A549 (cell line): ENCODE measurements around the gene OR2AT4. TPM values are rescaled to one million over a fixed set of nuclear protein-coding genes. Genes with fewer than 3 reads are reported as not detected.

Experiments used
- ATAC-seq, 2 experiments: fragments of 200-7000 bp in 1 of 2; fragments of >200 bp in 1 of 2; cut with Nextera tagmentation in 1 of 2; cut with Tn5 transposase in 1 of 2; 3 replicates each; pipeline versions ENCODE4 v1.8.0 to v1.9.1; 2018 to 2020; ENCODE audit warnings: mild to moderate bottlenecking in 1 of 2, moderate library complexity in 1 of 2
- CTCF ChIA-PET: fragments of 300-600 bp; sonication (Branson Sonifier 250); formaldehyde crosslinking; extraction: SDS; loops from one replicate; lab custom pipeline; 2021; ENCODE audit warnings: antibody characterized with exemption, inconsistent platforms; lab: Yijun Ruan, JAX
- POLR2A ChIA-PET: fragments of 350-600 bp; formaldehyde crosslinking; extraction: SDS; loops from one replicate; lab custom pipeline; 2021; ENCODE audit warnings: antibody characterized with exemption, inconsistent platforms; lab: Yijun Ruan, JAX
- DNase-seq, 2 experiments: peaks; one replicate each; pipeline versions ENCODE4 v3.0.0 to v3.0.0-alpha.2; 2011 to 2016; ENCODE audit warnings: low read depth in 1 of 2, low spot score in 1 of 2
- FAIRE-seq: peaks from 2 replicates; lab custom pipeline; 2011; peaks lifted over from hg19 to GRCh38; lab: Jason Lieb, UNC
- H3K27ac ChIP-seq, 2 experiments: fragments of >200 bp; sonication (Bioruptor Twin); formaldehyde crosslinking; 3 replicates each; pipeline ENCODE4 v1.5.1; 2016 to 2017
- H3K4me1 ChIP-seq: fragments of >200 bp; sonication (Bioruptor Twin); formaldehyde crosslinking; 3 replicates; pipeline ENCODE4 v1.6.1; 2016
- H3K4me2 ChIP-seq: fragments of >200 bp; sonication (Bioruptor Twin); formaldehyde crosslinking; 3 replicates; pipeline ENCODE4 v1.6.1; 2016
- H3K4me3 ChIP-seq: fragments of >200 bp; sonication (Bioruptor Twin); formaldehyde crosslinking; 3 replicates; pipeline ENCODE4 v1.5.1; 2016
- H3K9me3 ChIP-seq: fragments of >200 bp; sonication (Bioruptor Twin); formaldehyde crosslinking; 3 replicates; pipeline ENCODE4 v1.6.1; 2016
- BCL3 ChIP-seq: fragments of >200 bp; sonication (Bioruptor Twin); formaldehyde crosslinking; IDR thresholded peaks from 3 replicates; pipeline ENCODE4 v1.6.1; 2016
- BHLHE40 ChIP-seq: IDR thresholded peaks from 2 replicates; pipeline ENCODE4 v1.6.1; 2012; ENCODE audit warnings: low read depth, low read length, inconsistent platforms
- CBX8 ChIP-seq: fragments of 200-600 bp; sonication (generic); IDR thresholded peaks from 2 replicates; pipeline ENCODE4 v1.6.1; 2016
- CEBPB ChIP-seq, 2 experiments: fragments of >200 bp in 1 of 2; sonication (Bioruptor Twin) in 1 of 2; formaldehyde crosslinking in 1 of 2; IDR thresholded peaks; 2 replicates each; pipeline ENCODE4 v1.6.1; 2012 to 2016
- CHD2 ChIP-seq: fragments of 150-350 bp; IDR thresholded peaks from 2 replicates; pipeline ENCODE4 v1.6.1; 2014; ENCODE audit warnings: low read length; ENCODE audit not compliant: partially characterized antibody
- CHD4 ChIP-seq: fragments of 200-600 bp; sonication (generic); IDR thresholded peaks from 2 replicates; pipeline ENCODE4 v1.6.1; 2016; ENCODE audit warnings: antibody characterized with exemption, mild to moderate bottlenecking, borderline replicate concordance
- EHMT2 ChIP-seq: fragments of 200-600 bp; sonication (generic); IDR thresholded peaks from 2 replicates; pipeline ENCODE4 v1.6.1; 2016; ENCODE audit warnings: antibody characterized with exemption, low read depth, mild to moderate bottlenecking, moderate library complexity
- ELK1 ChIP-seq: fragments of 150-350 bp; IDR thresholded peaks from 2 replicates; pipeline ENCODE4 v1.6.1; 2014; ENCODE audit warnings: low read depth, mild to moderate bottlenecking, low read length
- ESRRA ChIP-seq: fragments of 150-350 bp; IDR thresholded peaks from 2 replicates; pipeline ENCODE4 v1.6.1; 2014; ENCODE audit warnings: mild to moderate bottlenecking, low read length, borderline replicate concordance
- FOSB ChIP-seq: fragments of 250-450 bp; sonication (Bioruptor Pico); IDR thresholded peaks from 2 replicates; pipeline ENCODE4 v1.5.0; 2020; ENCODE audit warnings: mild to moderate bottlenecking, moderate library complexity
- HDAC2 ChIP-seq: fragments of 200-600 bp; sonication (generic); IDR thresholded peaks from 2 replicates; pipeline ENCODE4 v1.6.1; 2016
- HOXB13 ChIP-seq: fragments of 250-450 bp; sonication (Bioruptor Pico); IDR thresholded peaks from 2 replicates; pipeline ENCODE4 v1.5.0; 2020; ENCODE audit warnings: low read depth, mild to moderate bottlenecking, moderate library complexity
- JUNB ChIP-seq: fragments of >200 bp; sonication (Bioruptor Twin); formaldehyde crosslinking; IDR thresholded peaks from 2 replicates; pipeline ENCODE4 v1.6.1; 2016
- KDM5A ChIP-seq: fragments of 200-600 bp; sonication (generic); IDR thresholded peaks from 2 replicates; pipeline ENCODE4 v1.6.1; 2016; ENCODE audit warnings: antibody characterized with exemption, mild to moderate bottlenecking
- MYC ChIP-seq: IDR thresholded peaks from 2 replicates; pipeline ENCODE4 v1.6.1; 2012; ENCODE audit warnings: mild to moderate bottlenecking, inconsistent platforms, low read length, improper control_type of control experiment, borderline replicate concordance
- POLR2AphosphoS2 ChIP-seq: conservative IDR thresholded peaks from 2 replicates; pipeline ENCODE4 v1.6.1; 2012; ENCODE audit warnings: low read length, improper control_type of control experiment, inconsistent platforms
- RCOR1 ChIP-seq: fragments of 150-350 bp; IDR thresholded peaks from 2 replicates; pipeline ENCODE4 v1.6.1; 2014; ENCODE audit warnings: antibody characterized with exemption, low read length, low read depth
- REST ChIP-seq: fragments of 200-600 bp; sonication (generic); IDR thresholded peaks from 2 replicates; pipeline ENCODE4 v1.6.1; 2016; ENCODE audit warnings: antibody characterized with exemption, mild to moderate bottlenecking, moderate library complexity
- RNF2 ChIP-seq: fragments of 200-600 bp; sonication (generic); IDR thresholded peaks from 2 replicates; pipeline ENCODE4 v1.6.1; 2016; ENCODE audit warnings: low read depth, mild to moderate bottlenecking, antibody characterized with exemption, moderate library complexity, borderline replicate concordance
- SMC3 ChIP-seq: fragments of >200 bp; sonication (Bioruptor Twin); formaldehyde crosslinking; IDR thresholded peaks from 3 replicates; pipeline ENCODE4 v1.6.1; 2018; ENCODE audit warnings: inconsistent platforms
- SREBF2 ChIP-seq: fragments of 450-650 bp; IDR thresholded peaks from 2 replicates; pipeline ENCODE4 v1.6.1; 2014; ENCODE audit warnings: mild to moderate bottlenecking, moderate library complexity
- ZC3H11A ChIP-seq: fragments of 450-650 bp; IDR thresholded peaks from 2 replicates; pipeline ENCODE4 v1.6.1; 2014; ENCODE audit warnings: antibody characterized with exemption, mild to moderate bottlenecking
- ZSCAN20 ChIP-seq: fragments of 250-450 bp; sonication (Bioruptor Pico); IDR thresholded peaks from 2 replicates; pipeline ENCODE4 v1.8.0; 2022; ENCODE audit warnings: mild to moderate bottlenecking, moderate library complexity
- WGBS: methylation state at CpG from one replicate; pipeline ENCODE4 v1.1.6; 2017; ENCODE audit errors: missing lambda C conversion rate; 5-methylcytosine and 5-hydroxymethylcytosine counted together
- polyA plus RNA-seq, 4 experiments: library from polyadenylated mRNA; depleted of rRNA in 3 of 4; stranded (reverse); fragments of >200 nt; fragmentation: RNase III in 1 of 4; extraction: RNeasy Plus Mini Kit Qiagen cat#74134 plus additional on column Dnase treatment in 1 of 4; gene quantifications; 2 replicates in 3 of 4; 3 replicates in 1 of 4; pipeline ENCODE4 v1.2.3, GENCODE V29; 2011 to 2017
- TF ChIP-seq, protein P1 (sequence below): fragments of >200 bp; sonication (Bioruptor Twin); formaldehyde crosslinking; IDR thresholded peaks from 2 replicates; pipeline ENCODE4 v1.6.1; 2016
- TF ChIP-seq, protein P2 (sequence below): IDR thresholded peaks from 2 replicates; pipeline ENCODE4 v1.6.1; 2012; ENCODE audit warnings: low read depth, borderline replicate concordance

OR2AT4 gene
- polyA plus RNA-seq, 2 of the 4 experiments (the other 2 are of a cell fraction): 0.01 TPM; not detected in 1

DNA sequence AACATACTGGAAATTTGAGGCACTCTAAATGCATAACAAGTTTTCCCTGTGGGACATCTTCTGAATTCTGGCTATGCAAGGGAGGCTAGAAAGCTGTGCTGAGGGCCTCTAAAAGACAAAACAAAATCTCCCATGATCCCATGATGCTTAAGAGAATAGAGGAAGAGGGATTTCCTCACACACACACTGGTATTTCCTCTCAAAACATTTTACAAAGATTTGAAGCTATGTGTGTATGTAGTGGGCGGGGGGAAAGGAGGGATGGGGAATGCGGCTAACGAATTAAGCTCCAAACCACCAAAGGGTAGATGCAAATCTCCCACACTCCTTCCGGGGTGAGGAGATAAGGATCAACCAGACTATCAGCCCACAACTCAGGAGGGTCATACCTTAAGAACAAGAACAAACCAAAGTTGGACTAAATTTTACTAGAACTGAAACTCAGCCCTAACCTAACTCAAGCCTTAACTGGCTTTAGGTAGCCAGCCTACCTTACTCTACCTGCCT, 6.0 kb downstream of the OR2AT4 start:
- Histone ChIP-seq H3K9me3 (peaks cover 19% of the 10 kb centered on the region), H3K4me2 (no peak overlapping the region), H3K4me1 (no peaks in the 10 kb centered on the region), H3K4me3 (no peak overlapping the region)
- no peak for FAIRE-seq
- no peak for ATAC-seq
- DNase-seq: no peak
- 54% methylated on average over 4 of the region's 4 CpGs for WGBS
- POLR2A ChIA-PET: no interaction called here
- CTCF ChIA-PET: interaction anchor here (1.0 kb wide), 1 partner anchor 10 kb away, joined by 4 read pairs; no protein-coding TSS in a partner anchor
- no peak for TF ChIP-seq KDM5A
- no peak for TF ChIP-seq ZSCAN20 (CRISPR knock-in tag)
- TF ChIP-seq CHD4: no peak
- TF ChIP-seq CHD2: no peak
- no peak for TF ChIP-seq POLR2AphosphoS2
- TF ChIP-seq CBX8: no peak
- no peak for TF ChIP-seq HOXB13 (CRISPR knock-in tag)
- TF ChIP-seq BCL3: no peak
- TF ChIP-seq RCOR1: no peak
- TF ChIP-seq BHLHE40: no peak
- no peak for TF ChIP-seq ESRRA
- no peak for TF ChIP-seq CEBPB (IDR thresholded peaks at IDR 0.05)
- TF ChIP-seq EHMT2: no peak
- no peak for TF ChIP-seq HDAC2
- no peak for TF ChIP-seq ZC3H11A
- no peak for TF ChIP-seq SMC3
- TF ChIP-seq, all 56 proteins: peak for 0
- no peak overlapping the region for H3K27ac ChIP-seq

GRCh38 chr11:75087319-75088305, 9.1 kb downstream of the OR2AT4 start:
- ATAC-seq (no peak), DNase-seq (no peak), FAIRE-seq (no peak)
- ChIA-PET CTCF (no interaction called here), POLR2A (no interaction called here)
- Histone ChIP-seq H3K4me2 (no peak overlapping the region), H3K27ac (no peak overlapping the region), H3K4me1 (peaks cover 4% of the 10 kb centered on the region; the same call in 1 of the 3 replicates), H3K4me3 (no peak overlapping the region), H3K9me3 (peaks cover 19% of the 10 kb centered on the region)
- 86% methylated on average over 7 of the region's 7 CpGs for WGBS
- TF ChIP-seq BHLHE40: no peak
- TF ChIP-seq JUNB: no peak
- TF ChIP-seq MYC: no peak
- TF ChIP-seq, protein P1, sequence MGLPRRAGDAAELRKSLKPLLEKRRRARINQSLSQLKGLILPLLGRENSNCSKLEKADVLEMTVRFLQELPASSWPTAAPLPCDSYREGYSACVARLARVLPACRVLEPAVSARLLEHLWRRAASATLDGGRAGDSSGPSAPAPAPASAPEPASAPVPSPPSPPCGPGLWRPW: no peak
- no peak for TF ChIP-seq SREBF2
- no peak for TF ChIP-seq ZSCAN20 (CRISPR knock-in tag)
- TF ChIP-seq RNF2: no peak
- TF ChIP-seq BCL3: no peak
- TF ChIP-seq ELK1: no peak
- no peak for TF ChIP-seq CBX8
- no peak for TF ChIP-seq REST
- TF ChIP-seq, protein P2, sequence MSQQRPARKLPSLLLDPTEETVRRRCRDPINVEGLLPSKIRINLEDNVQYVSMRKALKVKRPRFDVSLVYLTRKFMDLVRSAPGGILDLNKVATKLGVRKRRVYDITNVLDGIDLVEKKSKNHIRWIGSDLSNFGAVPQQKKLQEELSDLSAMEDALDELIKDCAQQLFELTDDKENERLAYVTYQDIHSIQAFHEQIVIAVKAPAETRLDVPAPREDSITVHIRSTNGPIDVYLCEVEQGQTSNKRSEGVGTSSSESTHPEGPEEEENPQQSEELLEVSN: no peak
- no peak for TF ChIP-seq FOSB (CRISPR knock-in tag)
- no peak for TF ChIP-seq CEBPB (IDR thresholded peaks at IDR 0.05)
